NT2/D1 (cell line): ENCODE results near the gene FZR1.

ENCODE experiments used
- SUZ12 ChIP-seq: IDR thresholded peaks from 2 replicates; pipeline ENCODE4 v1.6.1; 2011; ENCODE audit not compliant: insufficient read length, insufficient read depth; ENCODE audit errors: extremely low read depth
- YY1 ChIP-seq: IDR thresholded peaks from 2 replicates; pipeline ENCODE4 v1.6.1; 2011; ENCODE audit not compliant: insufficient read length, insufficient read depth
- ZNF274 ChIP-seq: IDR thresholded peaks from 2 replicates; pipeline ENCODE4 v1.6.1; 2011; ENCODE audit warnings: mild to moderate bottlenecking, low read depth, low read length

DNA sequence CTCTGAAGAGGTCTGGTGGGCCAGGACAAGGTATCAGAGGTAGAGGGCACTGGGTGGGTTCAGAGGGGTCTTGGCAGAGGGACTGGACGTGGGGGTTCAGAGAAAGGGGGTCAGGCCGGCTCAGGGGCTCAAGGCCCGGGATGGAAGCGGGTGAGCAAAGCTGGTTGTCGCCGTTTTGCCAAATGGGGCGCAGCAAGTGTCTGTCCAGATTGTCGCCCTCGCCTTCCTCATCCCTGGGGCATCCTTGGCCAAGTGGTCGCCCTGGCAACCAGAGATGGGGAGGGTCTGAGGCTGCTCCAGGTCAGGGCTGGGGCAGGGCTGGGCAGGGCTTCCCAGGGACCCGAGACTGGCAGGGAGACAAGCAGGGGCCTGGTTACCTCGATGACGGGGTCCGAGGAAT is 12.5 kb upstream of the FZR1 start:
- no peak for TF ChIP-seq YY1
- no peak for TF ChIP-seq SUZ12
- no peak for TF ChIP-seq ZNF274
